ENCODE measurements around the gene THADA. TPM values are rescaled to one million over a fixed set of nuclear protein-coding genes. Genes with fewer than 3 reads are reported as not detected.
"Not testable (repeated sequence)": the region's sequence is repeated elsewhere in the genome, so short reads cannot be mapped to it uniquely, and the experiment has no call there.

THADA gene
- total and polyA plus RNA-seq, 2 experiments from 2014 or later, result 10.8 to 18.8 TPM

- Histone ChIP-seq H3K9me3 (ENCODE audit: low read depth) (no peaks in the 10 kb centered on the region), H3K79me2 (no peaks in the 10 kb centered on the region), H3K27me3 (no peaks in the 10 kb centered on the region), H3K27ac (peak overlapping the region; percentile 21), H3K4me3 (no peak overlapping the region), H3K36me3 (replicated peaks; ENCODE audit: insufficient read depth, low read depth) (no peaks in the 10 kb centered on the region), H3K9me2 (replicated peaks; ENCODE audit: insufficient read depth) (no peaks in the 10 kb centered on the region), H2AFZ (no peak overlapping the region), H3K4me2 (peak overlapping the region; percentile 12), H4K20me1 (ENCODE audit: insufficient read depth, poor library complexity, severe bottlenecking) (no peaks in the 10 kb centered on the region), H3K4me1 (ENCODE audit: insufficient read depth) (peaks cover 22% of the 10 kb centered on the region)
- no peak for DNase-seq (ENCODE audit: low spot score)
- WGBS (ENCODE audit: low lambda C conversion rate, missing lambda C conversion rate), result 76% methylated on average over 2 of the region's 2 CpGs
- TF ChIP-seq EZH2 (IDR thresholded peaks at IDR 0.05; ENCODE audit: borderline replicate concordance) (no peak), CTCF (IDR thresholded peaks at IDR 0.05; ENCODE audit: poor library complexity) (no peak), EZH2phosphoT487 (IDR thresholded peaks at IDR 0.05; ENCODE audit: low read depth, severe bottlenecking, unreplicated experiment) (no peak)
These were observed 198.4 kb downstream of the THADA start for GRCh38 chr2:43397411-43397810.

GRCh38 chr2:43396344-43396743, 199.5 kb downstream of the THADA start:
- not testable (repeated sequence) for H3K4me3 ChIP-seq; H4K20me1 ChIP-seq (ENCODE audit: insufficient read depth, poor library complexity, severe bottlenecking); H3K9me2 ChIP-seq (replicated peaks; ENCODE audit: insufficient read depth); H3K27ac ChIP-seq; H3K27me3 ChIP-seq; H3K36me3 ChIP-seq (replicated peaks; ENCODE audit: insufficient read depth, low read depth); H3K4me2 ChIP-seq; H3K9me3 ChIP-seq (ENCODE audit: low read depth); H2AFZ ChIP-seq; H3K79me2 ChIP-seq; DNase-seq (ENCODE audit: low spot score)
- 91% methylated on average over 8 of the region's 8 CpGs for WGBS (ENCODE audit: low lambda C conversion rate, missing lambda C conversion rate)
- H3K4me1 ChIP-seq (ENCODE audit: insufficient read depth), result peaks cover 22% of the 10 kb centered on the region

- H3K4me1 ChIP-seq (ENCODE audit: insufficient read depth), result peaks cover 24% of the 10 kb centered on the region
These were observed 201.9 kb downstream of the THADA start for GRCh38 chr2:43393918-43394317.

GRCh38 chr2:43391878-43392215, 204.0 kb downstream of the THADA start:
- no peaks in the 10 kb centered on the region for H3K27me3 ChIP-seq
- no peak for DNase-seq (ENCODE audit: low spot score)
- no peaks in the 10 kb centered on the region for H3K36me3 ChIP-seq (replicated peaks; ENCODE audit: insufficient read depth, low read depth)
- H3K4me3 ChIP-seq, result no peak overlapping the region
- no peak for TF ChIP-seq EZH2phosphoT487 (IDR thresholded peaks at IDR 0.05; ENCODE audit: low read depth, severe bottlenecking, unreplicated experiment)
- no peaks in the 10 kb centered on the region for H3K9me2 ChIP-seq (replicated peaks; ENCODE audit: insufficient read depth)
- no peak overlapping the region for H2AFZ ChIP-seq
- H3K9me3 ChIP-seq (ENCODE audit: low read depth), result no peaks in the 10 kb centered on the region
- WGBS (ENCODE audit: low lambda C conversion rate, missing lambda C conversion rate), result 82% methylated on average over 4 of the region's 4 CpGs
- H4K20me1 ChIP-seq (ENCODE audit: insufficient read depth, poor library complexity, severe bottlenecking), result no peaks in the 10 kb centered on the region
- H3K79me2 ChIP-seq, result no peaks in the 10 kb centered on the region
- H3K4me2 ChIP-seq, result no peak overlapping the region
- H3K27ac ChIP-seq, result no peak overlapping the region
- peaks cover 28% of the 10 kb centered on the region for H3K4me1 ChIP-seq (ENCODE audit: insufficient read depth)

More at GRCh38 chr2:43393918-43394317, 201.9 kb downstream of the THADA start:
- Histone ChIP-seq H3K4me2 (no peak overlapping the region), H3K4me3 (no peak overlapping the region), H2AFZ (no peak overlapping the region), H3K27me3 (no peaks in the 10 kb centered on the region), H3K36me3 (replicated peaks; ENCODE audit: insufficient read depth, low read depth) (no peaks in the 10 kb centered on the region), H3K9me2 (replicated peaks; ENCODE audit: insufficient read depth) (no peaks in the 10 kb centered on the region), H3K79me2 (no peaks in the 10 kb centered on the region), H3K9me3 (ENCODE audit: low read depth) (no peaks in the 10 kb centered on the region), H3K27ac (no peak overlapping the region), H4K20me1 (ENCODE audit: insufficient read depth, poor library complexity, severe bottlenecking) (no peaks in the 10 kb centered on the region)
- DNase-seq (ENCODE audit: low spot score), result no peak
- TF ChIP-seq CTCF (IDR thresholded peaks at IDR 0.05; ENCODE audit: poor library complexity), result no peak
- TF ChIP-seq EZH2 (IDR thresholded peaks at IDR 0.05; ENCODE audit: borderline replicate concordance), result no peak
- WGBS (ENCODE audit: low lambda C conversion rate, missing lambda C conversion rate), result 85% methylated on average over 2 of the region's 2 CpGs

Data from hepatocyte (in vitro differentiated cells).